Stimulated activated CD4-positive, alpha-beta T cell treated with anti-CD3 and anti-CD28 coated beads, TNF-alpha, amount 100 ng/mL, for 24 hours (primary cell): ENCODE measurements around the gene BLM.
"Not testable (repeated sequence)": the region's sequence is repeated elsewhere in the genome, so short reads cannot be mapped to it uniquely, and the experiment has no call there.

ENCODE experiments used
- DNase-seq, 3 experiments: peaks; one replicate each; pipeline ENCODE4 v3.0.0-alpha.2; 2020; ENCODE audit warnings: low read depth in 3 of 3

BLM gene

DNA sequence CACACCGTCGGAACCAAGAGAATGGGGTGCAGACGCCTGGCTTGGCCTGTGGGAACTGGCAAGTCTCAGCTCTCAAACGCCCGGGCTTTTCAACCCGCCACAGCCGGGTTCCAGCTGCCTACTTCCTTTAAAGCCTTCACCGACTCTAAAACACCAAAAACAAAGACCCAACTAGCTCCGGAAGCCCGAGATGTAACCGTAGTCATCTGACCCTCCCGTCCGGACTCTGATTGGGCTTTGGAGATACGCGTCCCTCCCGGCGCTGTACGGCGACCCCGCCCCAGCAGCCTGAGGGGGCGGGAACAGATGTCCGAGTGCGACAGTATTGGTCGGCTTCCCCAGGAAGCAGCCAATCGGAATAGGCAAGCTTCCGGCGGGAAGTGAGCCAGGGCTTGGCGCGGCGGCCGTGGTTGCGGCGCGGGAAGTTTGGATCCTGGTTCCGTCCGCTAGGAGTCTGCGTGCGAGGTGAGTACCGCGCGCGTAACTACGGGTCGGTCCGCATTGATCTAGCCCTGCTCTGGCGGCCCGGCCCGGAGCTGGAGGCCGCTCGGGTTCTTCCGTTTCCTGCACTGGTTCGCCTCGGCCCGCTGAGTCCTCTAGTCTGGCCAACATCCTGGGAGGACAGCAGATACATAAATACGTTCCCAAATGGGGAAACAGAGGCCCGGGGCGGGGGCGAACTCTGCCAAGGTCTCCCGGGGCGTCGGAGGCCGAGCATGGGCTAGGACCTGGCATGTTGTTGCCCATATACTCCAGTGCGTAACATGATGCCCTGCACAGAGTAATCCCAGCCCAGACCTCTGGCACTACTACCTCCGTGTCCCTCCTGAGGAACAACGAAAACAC lies at the start of gene BLM:
BLM (plus strand) TSS at position 371 of the 846 bp plus-strand sequence. CDS start 30,047 bp downstream, outside the sequence.
- peak; percentile 89 to 92 (median 91) for DNase-seq

DNA sequence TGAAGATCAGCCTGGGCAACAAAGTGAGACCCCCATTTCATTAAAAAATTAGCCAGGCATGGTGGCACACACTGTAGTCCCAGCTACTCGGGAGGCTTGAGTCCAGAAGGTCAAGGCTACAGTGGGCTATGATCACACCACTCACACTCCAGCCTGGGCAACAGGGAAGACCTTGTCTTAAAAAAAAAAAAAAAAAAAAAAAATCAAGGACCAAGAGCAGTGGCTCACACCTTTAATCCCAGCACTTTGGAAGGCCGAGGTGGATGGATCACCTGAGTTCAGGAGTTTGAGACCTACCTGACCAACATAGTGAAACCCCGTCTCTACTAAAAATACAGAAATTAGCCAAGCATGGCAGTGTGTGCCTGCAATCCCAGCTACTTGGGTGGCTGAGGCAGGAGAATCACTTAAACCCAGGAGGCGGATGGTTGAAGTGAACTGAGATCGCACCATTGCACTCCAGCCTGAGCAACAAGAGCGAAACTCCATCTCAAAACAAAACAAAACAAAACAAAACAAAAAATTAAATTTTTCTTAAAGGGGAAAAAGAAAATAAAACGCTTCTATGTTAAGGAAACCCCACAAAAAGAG lies 49.3 kb upstream of the BLM start:
- DNase-seq: not testable (repeated sequence)

DNA sequence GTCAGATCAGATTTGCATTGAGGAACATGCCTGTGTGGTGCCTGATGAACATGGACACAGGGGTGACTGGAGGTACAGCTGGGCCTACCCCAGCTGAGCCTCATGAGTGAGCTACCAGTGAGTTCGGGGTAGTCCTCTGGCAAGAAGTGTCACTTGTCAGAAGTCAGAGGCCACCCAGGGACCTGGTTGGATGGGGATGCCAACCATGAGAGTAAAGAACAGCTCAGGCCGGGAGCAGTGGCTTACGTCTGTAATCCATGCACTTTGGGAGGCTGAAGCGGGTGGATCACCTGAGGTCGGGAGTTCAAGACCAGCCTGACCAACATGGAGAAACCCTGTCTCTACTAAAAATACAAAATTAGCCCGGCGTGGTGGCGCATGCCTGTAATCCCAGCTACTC lies 46.5 kb upstream of the BLM start:
- not testable (repeated sequence) for DNase-seq

DNA sequence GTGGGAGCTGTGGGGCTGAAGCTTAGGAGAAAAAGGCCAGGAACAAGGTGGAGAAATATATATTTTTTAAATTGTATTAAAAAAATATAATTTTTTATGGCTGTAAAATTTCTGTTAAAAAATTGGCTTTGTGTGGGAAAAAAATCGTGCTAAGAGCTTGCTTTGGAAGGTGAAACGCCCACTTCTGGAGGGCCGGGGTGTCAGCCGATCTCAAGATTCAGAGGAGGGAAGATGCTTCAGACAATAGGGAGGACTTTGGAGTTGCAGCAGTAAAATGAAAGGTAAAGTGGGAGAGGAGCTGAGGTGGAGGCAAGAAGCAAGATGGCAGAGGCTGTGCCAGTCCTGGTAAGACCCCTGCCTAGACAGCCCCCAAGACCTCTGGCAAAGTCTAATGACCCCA lies 45.9 kb upstream of the BLM start:
- no peak for DNase-seq

DNA sequence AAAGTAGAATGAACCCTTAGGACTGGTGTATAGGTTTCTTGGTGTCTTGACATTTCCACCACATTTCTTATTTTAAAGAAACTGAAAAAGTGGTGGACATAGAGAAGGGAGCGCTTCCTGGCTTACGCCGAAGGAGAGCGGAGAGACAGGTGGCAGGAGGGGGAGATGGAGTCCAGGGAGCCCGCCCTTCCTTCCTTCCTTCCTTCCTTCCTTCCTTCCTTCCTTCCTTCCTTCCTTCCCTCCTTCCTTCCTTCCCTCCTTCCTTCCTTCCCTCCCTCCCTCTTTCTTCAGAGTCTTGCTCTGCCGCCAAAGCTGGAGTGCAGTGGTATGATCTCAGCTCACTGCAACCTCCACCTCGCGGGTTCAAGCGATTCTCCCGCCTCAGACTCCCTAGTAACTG lies 43.8 kb upstream of the BLM start:
- not testable (repeated sequence) for DNase-seq

DNA sequence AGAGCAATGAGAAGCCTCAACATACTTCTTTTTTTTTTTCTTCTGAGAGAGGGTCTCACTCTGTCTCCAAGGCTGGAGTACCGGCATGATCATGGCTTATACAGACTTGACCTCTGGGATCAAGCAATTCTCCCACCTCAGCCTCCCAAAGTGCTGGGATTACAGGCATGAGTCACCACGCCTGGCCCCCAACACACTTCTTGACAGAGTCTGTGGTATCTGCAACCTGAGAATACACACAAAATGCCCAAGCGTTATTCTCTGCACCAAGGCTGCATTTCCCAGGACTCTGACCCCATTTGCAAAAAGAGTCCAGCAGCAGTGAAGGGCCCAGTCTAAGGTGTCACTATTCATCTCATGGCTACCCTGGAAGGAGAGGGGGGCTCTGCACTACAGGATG lies 42.7 kb upstream of the BLM start:
- no peak for DNase-seq

DNA sequence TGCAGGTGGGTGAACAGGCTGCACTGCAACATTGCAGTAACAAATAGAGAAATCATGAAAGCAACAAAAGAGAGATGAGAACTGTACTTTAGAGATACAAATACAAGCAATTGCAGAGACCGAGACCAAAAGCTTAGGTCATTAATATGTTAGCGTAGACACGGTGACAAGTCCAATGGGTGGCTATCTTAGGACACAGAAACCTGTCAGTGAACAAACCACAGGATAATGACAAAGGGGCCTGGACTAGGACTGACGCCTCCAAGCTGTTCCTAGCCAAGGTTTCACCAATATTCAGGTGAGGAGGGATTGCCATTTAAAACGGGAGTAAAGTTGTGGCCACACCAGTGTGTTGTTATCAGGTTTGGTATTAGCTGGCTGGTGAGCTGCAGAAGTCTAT lies 41.7 kb upstream of the BLM start:
- no peak for DNase-seq

DNA sequence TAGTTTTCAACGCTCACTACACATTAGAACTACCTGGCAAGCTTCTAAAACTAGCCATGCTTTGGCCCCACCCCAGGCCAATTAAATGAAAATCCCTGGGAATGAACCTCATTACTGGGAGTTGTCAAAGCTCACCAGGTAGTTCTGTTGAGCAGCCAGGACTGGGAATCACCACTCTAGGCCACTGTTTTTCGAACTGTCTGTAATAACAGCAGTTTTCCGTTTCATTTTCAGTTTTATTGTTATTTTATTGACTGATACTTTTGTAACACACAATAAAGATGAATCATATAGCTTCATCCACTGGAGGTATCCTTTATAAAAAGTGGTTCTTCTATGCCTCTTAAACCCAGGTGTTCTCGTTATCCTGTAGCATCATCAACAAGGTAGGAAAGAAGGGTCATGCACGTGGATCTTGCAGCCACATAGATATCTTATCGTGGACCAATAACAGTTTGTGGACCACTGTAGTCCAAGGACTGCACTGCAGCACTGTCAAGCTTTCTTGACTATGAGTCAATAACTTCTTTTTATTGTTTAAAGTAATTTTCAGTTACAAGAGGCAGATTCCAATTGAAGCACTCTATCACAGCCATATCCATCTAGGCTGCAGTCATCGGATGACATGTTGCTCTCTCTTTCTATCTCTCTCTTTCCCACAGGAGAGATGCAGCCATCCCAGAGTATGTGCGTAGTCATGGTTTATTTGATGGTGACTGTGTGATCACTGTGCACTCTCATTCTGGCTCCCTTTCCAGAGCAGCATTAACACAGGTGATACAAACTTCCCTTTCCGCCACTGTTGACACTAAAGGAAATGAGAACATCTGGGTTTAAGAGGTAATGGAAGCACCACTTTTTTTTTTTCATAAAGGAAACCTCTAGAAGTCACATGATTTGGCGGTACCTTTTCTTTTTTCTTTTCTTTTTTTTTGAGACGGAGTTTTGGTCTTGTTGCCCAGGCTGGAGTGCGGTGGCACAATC lies 39.0 kb upstream of the BLM start:
- DNase-seq: no peak

DNA sequence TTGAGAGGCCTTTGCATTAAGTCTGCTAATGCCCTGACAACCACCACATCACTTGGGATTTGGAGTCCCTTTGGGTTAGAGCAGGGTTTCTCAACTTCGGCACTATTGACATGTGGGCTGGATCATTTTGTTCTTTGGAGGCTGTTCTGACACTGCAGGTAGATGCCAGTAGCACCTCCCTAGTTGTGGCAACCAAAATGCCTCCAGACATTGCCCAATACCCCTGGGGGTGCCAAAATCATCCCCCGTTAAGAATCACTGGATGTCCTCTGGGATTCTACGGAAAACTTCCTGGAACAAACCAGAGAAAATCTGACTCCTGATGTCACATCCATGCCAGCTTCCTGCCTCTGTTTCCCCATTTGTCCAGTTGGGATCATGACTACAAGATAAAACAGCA lies 37.2 kb upstream of the BLM start:
- DNase-seq: no peak

DNA sequence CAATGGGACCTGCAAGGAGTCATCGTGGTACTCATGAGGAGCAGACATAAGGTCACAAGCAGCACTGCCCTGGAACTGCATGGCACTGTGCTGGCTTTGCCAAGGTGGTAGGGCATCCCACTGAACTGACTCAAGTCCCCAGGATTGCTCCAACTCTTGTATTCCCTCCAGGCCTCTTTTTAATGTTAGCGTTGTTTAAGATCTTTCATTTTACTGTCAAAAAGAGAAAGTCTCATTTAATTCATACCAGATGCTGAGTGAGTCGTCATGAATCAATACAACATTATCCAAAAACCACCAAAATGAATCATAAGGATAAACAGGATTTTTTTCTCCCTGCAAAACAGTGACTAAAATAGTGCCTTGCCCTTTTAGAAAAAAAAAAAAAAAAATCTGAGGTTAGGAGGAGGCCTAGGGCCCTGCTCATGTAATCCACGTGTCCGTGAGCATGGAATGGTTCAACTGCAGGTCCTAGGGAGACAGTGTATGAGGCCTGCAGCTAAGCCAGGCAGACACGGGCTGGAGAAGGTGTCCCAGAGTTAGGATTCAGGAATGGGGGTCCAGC lies 36.7 kb upstream of the BLM start:
- DNase-seq: no peak

DNA sequence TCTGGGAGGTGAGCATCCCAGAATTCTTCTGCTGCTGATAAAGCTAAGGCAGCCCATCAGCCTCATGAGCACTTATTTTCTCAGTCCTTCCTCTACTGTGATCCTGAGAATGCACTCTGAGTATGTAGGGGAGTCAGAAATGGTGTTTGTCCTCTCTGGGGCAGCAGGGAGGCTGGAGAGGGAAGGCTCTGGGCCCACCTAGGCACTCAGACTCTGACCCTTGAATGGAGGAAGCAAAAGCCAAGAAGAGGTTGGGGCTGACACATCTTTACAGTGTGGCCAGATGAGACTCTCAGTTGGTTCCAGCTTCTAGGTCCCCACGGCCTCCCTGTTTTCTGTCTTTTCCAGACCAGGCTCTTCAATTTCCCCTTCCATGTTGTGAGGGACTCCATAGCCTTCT lies 36.1 kb upstream of the BLM start:
- no peak for DNase-seq

DNA sequence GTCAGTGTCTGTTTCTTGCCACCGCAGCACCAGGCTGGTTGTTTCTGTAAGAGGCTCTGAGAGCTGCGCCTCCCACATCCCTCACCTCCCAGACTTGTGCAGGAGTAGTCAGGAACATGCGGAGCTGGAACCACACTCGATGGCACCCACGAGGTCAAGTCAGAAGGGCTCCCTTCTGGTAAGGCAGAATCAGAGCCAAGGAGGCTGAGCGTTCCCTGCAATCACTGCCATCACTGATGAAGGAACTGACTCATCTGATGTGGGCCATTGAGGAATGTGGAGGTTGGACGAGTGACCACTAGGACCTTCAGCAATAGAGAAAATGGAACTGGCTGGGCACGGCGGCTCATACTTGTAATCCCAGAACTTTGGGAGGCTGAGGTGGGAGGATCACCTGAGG lies 35.7 kb upstream of the BLM start:
- no peak for DNase-seq

DNA sequence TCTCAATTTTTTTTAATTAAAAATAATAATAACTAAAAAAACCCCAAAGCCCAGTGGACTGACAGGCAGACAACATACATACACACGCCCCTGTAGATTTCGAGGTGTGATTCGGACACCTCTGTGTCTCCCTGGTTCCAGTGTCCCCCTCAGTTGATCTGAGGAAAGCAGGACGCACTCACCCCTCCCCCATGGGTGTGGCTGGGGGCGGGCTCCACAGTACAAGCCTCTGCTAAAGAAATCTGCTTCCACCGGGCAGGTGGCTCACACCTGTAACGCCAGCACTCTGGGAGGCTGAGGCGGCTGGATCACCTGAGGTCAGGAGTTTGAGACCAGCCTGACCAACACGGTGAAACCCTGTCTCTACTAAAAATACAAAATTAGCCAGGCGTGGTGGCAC lies 33.8 kb upstream of the BLM start:
- DNase-seq: no peak

DNA sequence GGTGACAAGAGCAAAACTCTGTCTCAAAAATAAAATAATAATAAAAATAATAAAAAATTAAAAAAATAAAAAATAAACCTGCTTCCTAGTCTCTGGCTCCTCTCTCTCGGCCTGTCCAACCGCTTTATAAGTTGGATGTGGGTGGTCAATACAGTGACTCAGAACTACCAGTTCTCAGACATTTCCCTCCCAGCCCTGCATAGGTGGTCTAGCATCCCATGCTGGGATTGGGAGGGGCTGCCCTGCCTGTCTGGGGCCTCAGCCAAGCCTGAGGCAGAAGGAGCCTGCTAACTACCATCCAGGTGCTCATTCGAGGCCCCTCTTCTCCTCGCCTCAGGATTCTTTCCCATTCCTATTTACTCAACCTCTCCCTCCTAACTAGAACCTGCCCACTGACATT lies 33.3 kb upstream of the BLM start:
- DNase-seq: no peak

DNA sequence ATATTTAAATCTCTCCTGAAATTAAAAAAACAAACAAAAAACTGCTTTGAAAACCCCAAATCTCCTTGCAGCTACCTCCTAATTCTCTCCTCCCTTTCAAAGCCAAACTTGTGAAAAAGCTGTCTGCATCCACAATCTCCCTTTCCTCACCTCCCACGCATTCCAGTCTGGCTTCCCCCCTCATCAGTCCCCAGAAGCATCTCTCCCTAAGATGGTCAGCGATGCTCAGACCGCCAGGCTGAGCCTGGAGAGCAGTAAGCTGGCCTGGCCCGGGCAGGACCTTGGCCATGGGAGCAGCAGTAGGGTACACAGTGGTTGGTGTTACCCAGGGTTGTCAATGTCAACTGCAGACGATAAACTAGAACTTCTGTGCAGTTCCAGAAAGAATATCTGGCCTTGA lies 32.9 kb upstream of the BLM start:
- no peak for DNase-seq

DNA sequence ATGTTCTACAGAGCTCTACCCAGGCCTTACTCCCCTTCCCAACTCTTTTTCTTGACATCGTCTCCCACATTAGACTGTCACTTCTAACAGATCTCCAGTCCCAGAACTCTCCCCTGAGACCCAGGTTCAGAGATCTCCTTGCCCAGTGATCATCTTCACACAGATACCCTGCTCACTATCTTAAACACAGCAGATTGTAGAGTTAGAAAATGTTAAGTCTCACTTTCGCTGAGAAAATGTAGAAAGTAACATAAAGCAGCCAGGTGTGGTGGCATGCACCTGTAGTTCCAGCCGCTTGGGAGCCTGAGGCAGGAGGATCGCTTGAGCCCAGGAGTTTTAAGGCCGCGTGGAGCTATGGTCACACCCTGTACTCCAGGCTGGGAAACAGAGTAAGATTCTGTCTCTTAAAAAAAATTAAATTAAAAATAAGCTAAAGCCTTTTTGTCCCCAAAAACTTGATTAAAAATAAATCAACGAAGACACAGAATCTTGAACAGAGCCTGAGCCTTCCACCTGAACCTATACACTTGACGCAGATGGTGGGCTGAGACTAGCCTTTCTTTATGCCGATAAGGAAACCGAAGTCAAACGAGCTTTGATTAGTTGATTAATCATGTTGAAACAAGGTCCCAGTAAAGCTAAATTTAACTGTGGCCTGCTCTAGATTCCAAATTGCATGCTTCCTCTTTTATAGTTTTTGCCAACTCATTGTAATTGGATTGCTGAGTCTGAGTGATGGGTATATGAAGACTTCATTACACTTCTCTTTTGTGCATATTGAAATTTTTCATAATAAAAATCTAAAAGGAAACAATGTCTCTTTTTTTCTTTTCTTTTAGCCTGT lies 31.3 kb upstream of the BLM start:
- no peak for DNase-seq

DNA sequence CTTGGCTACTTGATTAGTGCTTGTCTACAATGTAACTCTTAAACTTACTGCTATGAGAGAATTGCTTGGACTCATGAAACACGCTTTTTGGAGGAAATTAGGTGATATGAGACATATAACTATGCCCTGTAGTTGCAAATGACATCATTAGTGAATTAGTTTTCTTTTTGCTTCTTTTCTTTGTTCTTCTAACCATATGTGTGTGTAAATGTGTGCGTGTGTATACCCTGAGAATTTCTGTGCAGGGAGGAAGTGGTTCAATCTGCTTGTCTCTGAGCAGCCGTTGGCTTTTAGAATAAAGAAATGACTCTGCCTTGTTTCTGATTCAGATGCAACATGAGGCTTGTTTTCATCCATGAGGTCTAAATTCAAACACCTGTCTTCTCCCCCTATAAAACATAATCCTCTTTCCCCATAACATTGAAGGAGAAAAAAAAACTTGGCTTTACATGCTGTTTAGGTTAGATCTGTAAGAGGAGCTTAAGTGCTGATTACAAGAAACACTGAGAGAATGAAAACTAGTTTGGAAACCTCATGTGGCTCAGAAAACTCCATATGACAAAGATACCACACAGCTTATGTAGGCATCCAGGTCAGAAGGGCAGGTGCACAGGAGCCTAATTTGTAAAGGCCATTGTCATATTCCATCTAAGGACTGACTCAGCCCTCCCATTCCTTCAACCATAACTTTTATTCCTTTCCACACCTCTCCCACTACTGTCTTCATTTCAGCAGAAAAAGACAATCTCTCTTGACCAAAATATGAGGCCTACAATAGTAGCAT lies 30.5 kb upstream of the BLM start:
- peak in 1 of 3 experiments; percentile 7 for DNase-seq

DNA sequence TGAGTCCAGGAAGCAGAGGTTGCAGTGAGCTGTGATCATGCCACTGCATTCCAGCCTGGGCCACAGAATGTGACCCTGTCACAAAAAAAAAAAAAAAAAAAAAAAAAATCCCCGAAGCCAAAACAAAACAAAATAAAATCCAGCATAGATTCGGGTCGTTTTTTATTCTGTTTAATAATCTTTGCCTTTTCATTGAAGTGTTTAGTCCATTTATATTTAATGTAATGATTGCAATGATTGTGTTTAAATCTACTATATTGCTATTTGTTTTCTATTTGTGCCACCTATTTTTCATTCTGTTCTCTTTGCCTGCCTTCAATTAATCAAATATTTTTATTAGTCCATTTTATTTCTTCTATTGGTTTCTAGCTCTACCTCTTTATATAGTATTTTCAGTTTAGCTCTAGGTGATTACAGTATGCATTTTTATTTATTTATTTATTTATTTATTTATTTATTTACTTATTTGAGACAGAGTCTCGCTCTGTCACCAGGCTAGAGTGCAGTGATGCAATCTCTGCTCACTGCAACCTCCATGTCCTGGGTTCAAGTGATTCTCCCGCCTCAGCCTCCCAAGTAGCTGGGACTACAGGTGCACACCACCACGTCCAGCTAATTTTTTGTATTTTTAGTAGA lies 27.7 kb upstream of the BLM start:
- not testable (repeated sequence) for DNase-seq

DNA sequence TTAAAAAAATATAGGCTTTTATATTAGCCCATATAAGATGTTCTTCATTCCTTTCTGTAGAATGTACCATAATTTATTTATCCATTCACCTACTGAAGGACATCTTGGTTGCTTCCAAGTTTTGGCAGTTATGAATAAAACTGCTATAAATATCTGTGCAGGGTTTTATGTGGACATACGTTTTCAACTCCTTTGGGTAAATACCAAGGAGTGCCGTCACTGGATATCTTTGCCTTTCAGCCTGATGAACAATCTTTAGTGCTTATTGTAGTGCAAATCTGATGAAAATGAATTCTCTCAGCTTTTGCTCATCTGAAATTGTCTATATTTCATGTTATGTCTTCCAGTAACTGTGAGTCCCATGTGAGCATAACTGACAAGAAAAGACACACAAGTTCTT lies 26.6 kb upstream of the BLM start:
- no peak for DNase-seq

DNA sequence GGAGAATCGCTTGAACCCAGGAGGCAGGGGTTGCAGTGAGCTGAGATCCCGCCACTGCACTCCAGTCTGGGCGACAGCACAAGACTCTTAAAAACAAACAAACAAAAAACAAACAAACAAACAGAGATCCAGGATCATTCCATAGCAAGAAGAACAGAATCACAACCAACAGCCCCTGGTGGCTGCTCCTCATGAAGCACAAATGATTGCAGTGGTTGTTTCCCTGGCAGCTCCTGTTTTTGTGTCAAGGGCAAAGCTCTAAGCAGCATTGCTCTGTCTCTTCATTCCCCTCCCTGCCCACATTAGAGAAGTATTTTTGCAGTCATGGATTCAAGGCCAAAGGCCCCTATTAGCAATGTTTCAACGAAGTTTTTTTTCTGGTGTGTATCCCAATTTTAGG lies 25.8 kb upstream of the BLM start:
- DNase-seq: no peak
